ENCODE results near the gene C5AR1. TPM values are rescaled to one million over a fixed set of nuclear protein-coding genes. Genes with fewer than 3 reads are reported as not detected.

The C5AR1 gene
- total and polyA plus RNA-seq, 9 of the 15 experiments (the other 6 are each of a cell fraction or from before 2014, with no cell fraction given) = 0.06 to 1.6 (median 0.28) TPM; not detected in 3

GRCh38 chr19:47348819-47349795, 39.4 kb downstream of the C5AR1 start, which contains the start of gene DHX34 (continued):
- TF ChIP-seq SAP30 (IDR thresholded peaks at IDR 0.05; ENCODE audit: borderline replicate concordance, insufficient read depth, low read depth, low read length, poor library complexity, severe bottlenecking) (peak; percentile 91), MTA1 (IDR thresholded peaks at IDR 0.05; ENCODE audit: borderline replicate concordance) (0 out of 2 replicates have a peak, but pooled peaks have one; percentile 37), ZNF408 (CRISPR knock-in tag; IDR thresholded peaks at IDR 0.05; ENCODE audit: low read depth) (no peak), ZBTB7A (IDR thresholded peaks at IDR 0.05; ENCODE audit: borderline replicate concordance, control insufficient read depth, low read depth, low read length) (no peak), HMBOX1 (IDR thresholded peaks at IDR 0.05) (no peak), NEUROD1 (IDR thresholded peaks at IDR 0.05; ENCODE audit: borderline replicate concordance, low read depth, low read length, partially characterized antibody) (peak; percentile 62), POLR2B (IDR thresholded peaks at IDR 0.05; ENCODE audit: low read depth, partially characterized antibody) (peak; percentile 88), BRF1 (IDR thresholded peaks at IDR 0.05; ENCODE audit: borderline replicate concordance, extremely low read depth, insufficient read length) (no peak), POLR3G (IDR thresholded peaks at IDR 0.05; ENCODE audit: extremely low read depth, insufficient read length, insufficient replicate concordance) (no peak), PHF8 (IDR thresholded peaks at IDR 0.05; ENCODE audit: borderline replicate concordance, low read length) (peak; percentile 85; the same call in 1 of the 2 replicates), SMAD4 (CRISPR knock-in tag; conservative IDR thresholded peaks at IDR 0.05) (peak; percentile 52; the same call in 1 of the 2 replicates), TAF1 (IDR thresholded peaks at IDR 0.05; ENCODE audit: control insufficient read depth, extremely low read depth, insufficient read depth, low read length, severe bottlenecking) (peak; percentile 54), RFX5 (IDR thresholded peaks at IDR 0.05; ENCODE audit: low read depth, low read length) (no peak), STAT5A (IDR thresholded peaks at IDR 0.05; ENCODE audit: borderline replicate concordance, low read length) (no peak), ZNF263 (CRISPR knock-in tag; IDR thresholded peaks at IDR 0.05; ENCODE audit: borderline replicate concordance) (no peak), NBN (IDR thresholded peaks at IDR 0.05; ENCODE audit: low read depth) (0 out of 2 replicates have a peak, but pooled peaks have one; percentile 68), ZBTB1 (CRISPR knock-in tag; IDR thresholded peaks at IDR 0.05; ENCODE audit: borderline replicate concordance, low read depth) (no peak), ZNF311 (CRISPR knock-in tag; IDR thresholded peaks at IDR 0.05) (no peak), SMARCB1 (IDR thresholded peaks at IDR 0.05; ENCODE audit: insufficient read length, low read depth) (no peak), KAT7 (CRISPR knock-in tag; IDR thresholded peaks at IDR 0.05; ENCODE audit: borderline replicate concordance) (no peak), BRD4 (IDR thresholded peaks at IDR 0.05) (no peak), ZNF655 (CRISPR knock-in tag; IDR thresholded peaks at IDR 0.05) (no peak)
- TF ChIP-seq, protein P1, sequence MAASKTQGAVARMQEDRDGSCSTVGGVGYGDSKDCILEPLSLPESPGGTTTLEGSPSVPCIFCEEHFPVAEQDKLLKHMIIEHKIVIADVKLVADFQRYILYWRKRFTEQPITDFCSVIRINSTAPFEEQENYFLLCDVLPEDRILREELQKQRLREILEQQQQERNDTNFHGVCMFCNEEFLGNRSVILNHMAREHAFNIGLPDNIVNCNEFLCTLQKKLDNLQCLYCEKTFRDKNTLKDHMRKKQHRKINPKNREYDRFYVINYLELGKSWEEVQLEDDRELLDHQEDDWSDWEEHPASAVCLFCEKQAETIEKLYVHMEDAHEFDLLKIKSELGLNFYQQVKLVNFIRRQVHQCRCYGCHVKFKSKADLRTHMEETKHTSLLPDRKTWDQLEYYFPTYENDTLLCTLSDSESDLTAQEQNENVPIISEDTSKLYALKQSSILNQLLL (CRISPR knock-in tag; IDR thresholded peaks at IDR 0.05; ENCODE audit: borderline replicate concordance) = no peak

Measured in K562 (cell line).